NCI-H2227 (cell line): ENCODE data around the gene MARK3.

Source experiments
- DNase-seq: peaks from one replicate; lab custom pipeline; 2025; ENCODE audit not compliant: unreplicated experiment; lab: John Stamatoyannopoulos, UW

The MARK3 gene

DNA sequence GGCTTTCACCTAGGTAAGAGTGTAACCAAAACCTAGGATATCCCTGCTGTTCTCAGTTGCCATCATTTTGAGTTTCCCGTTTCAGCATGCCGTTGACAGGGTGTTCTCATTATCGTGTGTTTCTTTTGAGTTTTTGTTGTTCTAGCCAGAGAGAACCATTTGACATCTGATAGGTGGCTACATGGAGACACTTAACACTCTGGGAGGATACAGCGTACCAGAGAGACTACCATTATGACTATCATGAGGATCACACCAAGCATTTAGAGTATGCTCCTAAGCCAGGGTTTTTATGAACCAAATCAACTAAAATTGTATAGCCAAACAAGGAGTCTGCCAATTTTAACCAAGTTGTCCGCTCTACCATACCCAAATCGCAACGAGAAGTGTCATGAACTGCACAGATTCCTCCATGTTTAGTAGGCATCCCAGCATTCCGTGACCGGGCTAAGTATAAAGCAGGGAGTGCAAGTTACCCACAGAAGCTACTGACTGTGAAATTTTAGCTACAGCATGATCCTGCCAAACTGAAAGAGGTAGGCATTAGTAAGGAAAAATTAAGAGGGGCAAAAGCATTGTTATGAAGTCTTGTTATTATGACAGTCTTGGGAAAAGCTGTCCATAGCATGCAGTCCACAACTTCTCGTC is 48.8 kb downstream of the MARK3 start:
- no peak for DNase-seq

DNA sequence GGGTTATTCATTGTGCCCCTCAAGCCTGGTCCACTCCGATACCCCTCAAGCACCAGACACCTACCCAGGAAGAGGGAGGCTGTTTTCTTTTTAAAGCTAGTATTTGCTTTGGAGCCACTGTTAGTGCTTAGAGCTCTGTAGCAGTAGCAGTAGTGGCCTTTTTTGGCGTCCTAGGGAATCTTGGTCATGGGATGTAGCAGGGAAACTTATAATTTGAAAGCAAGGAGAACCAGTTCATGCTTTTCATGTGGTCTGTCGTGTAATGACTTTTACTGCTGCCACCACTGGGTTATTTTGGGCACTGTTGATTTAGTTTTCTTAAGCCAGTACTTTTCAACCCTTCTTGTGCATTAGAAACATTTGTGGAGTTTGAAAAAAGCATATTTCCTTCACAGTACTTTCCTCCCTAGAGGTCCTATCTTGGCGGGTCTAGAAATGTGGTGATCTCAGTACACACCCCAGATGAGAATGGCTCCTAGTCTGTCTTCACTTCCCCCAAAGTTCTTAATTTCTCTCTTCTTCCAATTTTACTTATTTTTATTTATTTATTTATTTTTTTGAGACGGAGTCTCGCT is 49.7 kb downstream of the MARK3 start:
- no peak for DNase-seq

DNA sequence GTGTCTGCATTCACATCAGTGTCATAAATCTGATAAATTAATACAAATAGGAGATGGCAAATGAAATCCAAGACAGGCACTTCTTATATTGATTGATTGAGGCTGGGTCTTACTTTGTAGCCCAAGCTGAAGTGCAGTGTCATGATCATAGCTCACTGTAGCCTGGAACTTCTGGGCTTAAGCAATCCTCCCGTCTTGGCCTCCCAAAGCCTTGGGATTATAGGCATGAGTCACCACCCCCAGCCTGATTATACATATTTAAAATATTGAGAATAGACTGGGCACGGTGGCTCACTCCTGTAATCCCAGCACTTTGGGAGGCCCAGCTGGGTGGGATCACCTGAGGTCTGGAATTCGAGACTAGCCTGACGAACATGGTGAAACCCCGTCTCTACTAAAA is 51.3 kb downstream of the MARK3 start:
- DNase-seq = no peak

- no peak for DNase-seq
Observed at GRCh38 chr14:103442288-103442687, 57.1 kb downstream of the MARK3 start.

- DNase-seq = no peak
Observed at GRCh38 chr14:103443111-103443510, 57.9 kb downstream of the MARK3 start.

DNA sequence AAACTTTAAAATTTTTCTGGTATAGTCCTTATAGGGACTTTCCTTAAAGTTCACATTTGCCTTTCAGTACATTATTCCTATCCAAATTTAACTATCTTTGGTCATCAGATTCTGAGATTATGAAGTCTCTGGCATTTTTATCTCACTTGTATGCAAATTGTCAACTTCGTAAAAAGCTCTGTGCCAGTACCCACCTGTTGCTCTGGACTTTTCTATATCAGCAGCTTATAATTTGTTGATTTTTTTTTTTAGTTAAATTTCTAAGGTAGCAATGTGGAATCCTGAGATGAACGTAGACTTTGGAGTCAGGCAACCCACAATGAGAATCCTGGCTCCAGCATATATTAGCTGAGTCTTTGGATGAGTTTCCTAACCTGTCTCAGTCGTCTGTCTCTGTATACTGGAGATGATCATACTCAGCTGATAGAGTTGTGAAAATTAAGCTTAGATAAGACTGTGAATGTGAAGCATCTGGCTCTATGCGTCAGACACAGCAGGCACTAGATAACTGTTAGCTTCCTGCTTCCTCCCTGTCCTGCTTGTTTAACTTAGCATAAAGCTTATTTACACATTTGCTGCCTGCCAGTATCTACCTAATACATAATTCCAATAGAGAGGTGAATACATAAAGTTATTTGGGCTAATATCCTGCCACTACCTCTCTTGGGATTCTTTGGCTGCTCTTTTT is 59.8 kb downstream of the MARK3 start:
- DNase-seq = no peak

DNA sequence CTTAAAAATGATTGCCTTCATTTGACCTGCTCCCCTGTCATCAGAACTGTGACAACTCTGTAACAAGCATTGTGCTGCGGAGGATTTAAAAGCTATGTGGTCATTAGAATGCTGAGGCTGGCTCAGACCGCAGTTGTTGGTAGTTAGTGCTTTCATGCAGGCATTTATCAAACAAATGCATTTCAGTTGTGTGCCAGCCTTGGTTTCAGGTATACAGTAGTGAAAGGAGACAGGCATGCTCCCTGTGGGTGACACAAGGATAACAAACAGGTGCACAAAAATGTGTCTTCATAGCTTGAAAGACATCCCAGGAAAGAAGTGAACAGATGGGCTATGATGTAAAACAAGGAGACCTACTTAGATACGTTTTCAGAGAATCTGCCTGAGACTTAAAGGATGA is 60.6 kb downstream of the MARK3 start:
- DNase-seq = no peak

DNA sequence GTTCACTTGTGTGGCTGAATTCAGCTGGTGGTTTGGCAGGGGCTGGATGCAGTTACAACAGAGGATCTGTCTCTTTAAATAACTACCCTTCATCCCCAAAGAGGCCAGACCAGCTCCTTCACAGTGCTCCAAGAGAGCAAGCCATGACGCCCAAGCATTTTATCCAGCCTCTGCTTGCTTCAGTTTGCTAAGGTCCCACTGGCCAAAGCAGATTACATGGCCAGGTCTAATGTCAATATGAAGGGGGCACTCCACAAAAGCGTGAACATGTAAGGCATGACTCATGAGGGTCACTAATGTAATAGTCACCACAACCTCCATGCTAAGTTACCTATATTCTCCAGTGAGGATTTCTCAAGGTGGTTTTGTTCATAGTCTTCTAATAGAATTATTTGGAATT is 62.9 kb downstream of the MARK3 start:
- no peak for DNase-seq

DNA sequence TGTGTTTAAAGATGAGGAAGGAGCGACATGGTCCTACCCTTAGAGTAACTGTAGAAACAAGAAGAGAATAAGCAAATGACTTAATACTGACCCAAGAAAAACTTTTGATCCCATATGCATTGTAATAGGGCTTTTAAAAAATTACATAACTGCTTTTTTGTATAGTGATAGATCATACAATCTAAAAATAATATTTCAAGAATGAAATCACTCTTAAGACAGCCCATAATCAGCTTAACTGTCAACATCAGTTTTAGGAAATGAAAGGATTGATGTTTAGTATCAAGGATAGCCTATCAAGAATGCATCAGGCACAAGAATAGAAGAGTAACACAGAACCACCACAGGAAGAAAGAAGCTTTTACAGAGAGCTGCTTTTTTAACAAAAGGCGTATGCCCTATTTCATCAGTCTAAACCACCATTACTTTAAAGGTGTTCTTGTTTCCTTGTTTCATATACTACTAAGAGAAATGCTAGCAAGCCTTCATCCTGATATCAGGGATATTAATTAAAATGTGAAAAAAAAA is 64.5 kb downstream of the MARK3 start:
- DNase-seq = no peak

DNA sequence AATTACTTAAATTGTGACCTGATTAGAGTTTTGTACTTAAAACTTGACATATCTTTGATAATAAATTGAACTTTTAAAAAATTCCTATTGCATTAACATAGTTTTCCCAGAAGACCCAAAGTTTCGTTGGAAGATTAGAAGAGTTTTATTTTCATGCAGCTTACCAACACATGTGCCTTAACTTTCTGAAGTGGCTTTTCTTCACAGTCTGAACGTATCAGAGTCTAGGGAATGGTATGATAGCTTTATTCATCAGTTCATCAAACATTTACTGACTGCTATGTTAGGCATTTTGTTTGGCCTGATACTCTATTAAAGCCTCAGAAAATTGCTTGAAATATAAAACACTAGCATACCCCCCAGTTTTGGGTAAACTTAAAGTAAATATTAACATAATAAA is 65.2 kb downstream of the MARK3 start:
- DNase-seq = no peak

- no peak for DNase-seq
Observed at GRCh38 chr14:103451401-103451800, 66.2 kb downstream of the MARK3 start.

DNA sequence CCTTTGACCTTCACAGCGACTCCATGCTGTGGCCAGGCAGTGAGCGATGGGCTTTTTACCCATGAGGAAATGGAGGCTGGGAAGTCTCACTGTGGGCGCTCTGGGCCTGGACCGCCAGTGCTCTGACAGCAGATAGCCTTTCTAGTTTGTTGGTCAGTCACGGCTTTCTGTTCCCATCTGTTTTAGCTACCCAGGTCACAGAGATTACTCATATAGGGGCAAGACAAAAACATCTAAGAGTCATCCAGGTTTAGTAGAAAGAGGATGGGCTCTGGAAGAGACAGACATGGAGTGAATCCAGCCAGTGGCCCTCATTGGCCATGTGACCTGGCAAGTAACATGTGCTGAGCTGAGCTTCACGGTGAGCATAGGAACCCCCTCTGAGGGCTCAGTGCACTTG is 68.6 kb downstream of the MARK3 start:
- DNase-seq = no peak

- DNase-seq = no peak
Observed at GRCh38 chr14:103456167-103456835, 71.1 kb downstream of the MARK3 start.

- DNase-seq = no peak
Observed at GRCh38 chr14:103460415-103460814, 75.2 kb downstream of the MARK3 start.

DNA sequence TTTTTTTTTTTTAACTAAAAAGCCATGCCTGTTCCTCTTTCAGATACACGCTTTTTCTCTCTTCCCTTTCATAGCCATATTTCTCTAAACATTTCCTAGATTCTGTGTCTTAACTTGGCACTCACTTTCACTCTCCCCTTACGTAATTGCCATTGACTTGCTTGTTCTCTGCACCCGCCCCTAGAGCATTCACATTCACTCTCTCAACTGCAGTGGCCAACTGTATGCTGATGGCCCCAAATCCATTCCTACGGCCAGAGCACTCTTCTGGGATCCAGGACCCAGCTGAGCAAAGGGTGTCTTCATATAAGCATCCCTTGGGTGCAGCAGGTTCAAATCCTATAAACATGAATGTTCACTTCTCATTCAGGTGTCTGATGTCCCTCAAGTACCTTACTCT is 77.9 kb downstream of the MARK3 start:
- DNase-seq = no peak

DNA sequence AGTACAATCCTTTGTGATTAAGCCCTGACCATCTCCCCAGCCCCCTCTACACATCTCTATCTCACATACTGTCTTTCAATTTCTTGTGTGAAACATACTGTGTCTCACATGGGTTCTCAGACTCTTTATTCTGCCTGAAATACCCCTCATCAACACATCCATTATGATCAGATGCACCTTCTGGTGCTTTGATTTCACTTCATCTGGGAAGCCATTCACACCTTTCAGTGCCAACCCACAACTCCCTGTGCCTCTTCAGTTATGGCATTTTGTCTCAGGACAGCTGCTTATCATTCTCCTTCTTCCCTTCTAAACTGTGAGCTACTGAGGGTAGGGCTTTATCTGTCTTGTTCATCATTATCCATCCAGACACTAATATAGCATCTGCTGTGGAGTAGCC is 78.6 kb downstream of the MARK3 start:
- no peak for DNase-seq

GRCh38 chr14:103472939-103473338 is 87.7 kb downstream of the MARK3 start:
- DNase-seq = no peak

- DNase-seq = no peak
Observed at GRCh38 chr14:103474893-103475292, 89.7 kb downstream of the MARK3 start.

DNA sequence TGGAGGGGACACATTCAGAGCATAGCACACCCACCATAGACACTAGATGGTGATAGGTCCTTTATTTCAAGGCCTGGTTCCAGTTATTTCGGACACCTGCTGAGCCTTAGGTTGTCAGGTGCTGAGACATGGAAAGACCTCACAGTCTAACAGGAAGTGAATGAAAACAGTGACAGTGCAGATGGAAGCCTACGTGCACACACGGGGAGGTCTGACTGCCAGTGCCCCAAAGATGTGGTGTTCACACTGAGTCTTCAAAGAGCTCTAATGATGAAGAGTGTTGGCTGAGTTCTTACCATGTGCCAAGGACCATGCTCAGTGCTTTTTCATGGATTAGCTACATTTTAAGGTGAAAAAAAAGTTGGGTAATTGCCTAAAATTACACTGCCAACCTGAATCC is 90.8 kb downstream of the MARK3 start:
- DNase-seq = no peak

- no peak for DNase-seq
Observed at GRCh38 chr14:103476631-103477030, 91.4 kb downstream of the MARK3 start.

- DNase-seq = no peak
Observed at GRCh38 chr14:103480595-103480994, 95.4 kb downstream of the MARK3 start.

GRCh38 chr14:103483600-103483999 is 98.4 kb downstream of the MARK3 start:
- no peak for DNase-seq
